DMS79 (cell line): ENCODE measurements around the gene KIF15.
A peak's percentile ranks its signal among the peaks of the same experiment; 100 is the strongest.

Experiments used
- DNase-seq: peaks from one replicate; lab custom pipeline; 2025; lab: John Stamatoyannopoulos, UW

Gene KIF15

DNA sequence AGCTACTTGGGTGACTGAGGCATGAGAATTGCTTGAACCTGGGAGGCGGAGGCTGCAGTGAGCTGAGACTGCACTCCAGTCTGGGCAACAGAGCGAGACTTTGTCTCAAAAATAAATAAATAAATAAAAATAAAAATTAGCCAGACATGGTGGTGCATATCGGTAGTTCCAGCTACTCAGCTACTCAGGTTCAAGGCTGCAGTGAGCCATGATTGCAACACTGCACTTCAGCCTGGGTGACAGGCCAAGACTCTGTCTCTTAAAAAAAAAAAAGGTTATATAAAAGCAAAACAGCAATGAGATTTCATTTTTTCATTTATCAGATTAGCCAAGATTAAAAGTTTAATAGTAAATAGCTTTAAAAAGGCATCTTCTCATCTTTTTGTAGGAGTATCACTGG, 115.7 kb downstream of the KIF15 start:
- no peak for DNase-seq

DNA sequence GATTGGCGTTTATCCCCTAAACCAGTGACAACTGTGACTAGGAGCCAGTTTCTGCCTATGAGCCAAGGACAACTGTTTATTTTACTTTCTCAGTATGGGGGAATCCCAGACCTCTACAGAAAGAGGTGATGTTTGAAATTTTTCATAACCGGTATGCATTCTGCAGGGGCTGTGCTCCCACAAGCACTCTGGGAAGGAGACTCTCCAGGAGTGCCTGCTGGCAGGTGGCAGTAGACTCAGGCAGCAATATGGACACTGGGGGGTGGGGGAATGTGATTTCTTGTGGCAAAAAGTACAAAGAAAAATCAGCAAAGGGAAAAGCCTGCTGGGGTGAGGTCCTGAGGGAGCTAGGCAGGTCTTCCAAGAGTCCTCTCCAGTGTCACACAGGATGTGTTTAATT, 118.7 kb downstream of the KIF15 start:
- no peak for DNase-seq

DNA sequence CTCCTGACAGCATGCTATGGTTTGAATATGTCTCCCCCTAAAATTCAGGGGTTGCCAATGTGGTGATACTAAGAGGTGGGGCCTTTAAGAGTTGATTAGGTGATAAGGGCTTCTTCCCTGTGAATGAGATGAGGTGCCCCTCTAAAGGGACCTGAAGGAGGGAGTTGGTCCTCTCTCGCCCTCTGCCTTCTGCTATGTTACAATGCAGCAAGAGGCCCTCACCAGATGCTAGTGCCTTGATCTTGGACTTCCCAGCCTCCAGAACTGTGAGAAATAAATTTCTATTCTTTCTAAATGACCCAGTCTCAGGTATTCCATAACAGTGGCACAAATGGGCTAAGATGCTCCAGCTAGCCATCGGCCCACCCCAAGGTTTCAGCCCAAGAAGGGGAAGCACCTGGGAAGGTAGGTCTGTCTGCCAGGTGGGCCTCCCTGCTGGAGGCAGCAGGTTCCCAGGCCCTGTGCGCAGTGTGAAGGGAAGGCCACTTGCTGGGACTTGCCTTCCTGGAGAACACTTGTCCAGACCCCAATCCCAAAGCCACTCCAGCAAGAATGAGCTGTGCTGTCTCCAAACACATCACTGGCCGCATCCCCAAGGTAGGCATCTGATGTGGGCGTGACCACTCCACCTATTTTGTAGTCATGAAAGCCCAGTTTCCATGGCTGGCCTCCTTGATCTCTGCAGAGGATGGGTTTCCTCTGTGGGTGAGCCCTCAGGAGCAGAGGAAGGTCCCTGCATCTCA, 121.8 kb downstream of the KIF15 start:
- DNase-seq: no peak

DNA sequence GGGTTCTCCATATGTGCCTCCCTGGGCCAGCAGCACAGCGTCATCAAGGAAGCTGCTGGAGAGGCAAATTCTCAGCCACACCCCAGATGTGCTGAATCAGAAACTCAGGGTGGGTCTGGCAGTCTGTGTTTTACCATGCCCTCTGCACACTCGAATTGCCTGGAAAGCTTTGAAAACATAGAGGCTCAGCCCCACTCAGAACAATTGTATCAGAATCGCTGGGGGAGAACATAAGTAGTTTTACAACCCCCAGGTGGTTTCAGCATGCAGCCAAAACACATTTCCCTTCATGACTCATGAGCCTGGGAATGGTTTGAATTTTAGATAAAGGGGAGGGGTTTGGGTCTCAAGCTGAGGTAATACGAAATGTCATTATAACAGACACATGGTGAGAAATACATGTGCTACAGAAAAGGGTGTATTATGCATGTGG, 122.4 kb downstream of the KIF15 start:
- peak; percentile 47 for DNase-seq

DNA sequence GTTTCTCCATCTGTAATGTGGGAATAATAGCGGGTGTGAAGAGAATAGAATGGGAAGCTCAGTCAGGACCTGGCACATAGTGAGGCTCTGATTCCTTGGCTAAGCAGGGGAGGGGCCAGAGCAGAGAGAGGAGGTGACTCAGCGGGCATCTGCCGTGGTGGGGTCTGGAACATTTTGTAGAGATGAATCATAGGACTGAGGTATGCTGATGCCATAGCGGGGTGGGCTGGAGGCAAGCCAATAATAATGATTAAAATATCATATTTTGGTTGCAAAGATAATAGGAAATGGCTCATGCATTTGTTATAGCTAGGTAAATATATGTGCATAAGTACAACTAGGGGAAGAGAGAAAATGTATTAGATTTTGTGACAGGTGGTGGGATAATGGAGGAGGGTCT, 124.0 kb downstream of the KIF15 start:
- no peak for DNase-seq

DNA sequence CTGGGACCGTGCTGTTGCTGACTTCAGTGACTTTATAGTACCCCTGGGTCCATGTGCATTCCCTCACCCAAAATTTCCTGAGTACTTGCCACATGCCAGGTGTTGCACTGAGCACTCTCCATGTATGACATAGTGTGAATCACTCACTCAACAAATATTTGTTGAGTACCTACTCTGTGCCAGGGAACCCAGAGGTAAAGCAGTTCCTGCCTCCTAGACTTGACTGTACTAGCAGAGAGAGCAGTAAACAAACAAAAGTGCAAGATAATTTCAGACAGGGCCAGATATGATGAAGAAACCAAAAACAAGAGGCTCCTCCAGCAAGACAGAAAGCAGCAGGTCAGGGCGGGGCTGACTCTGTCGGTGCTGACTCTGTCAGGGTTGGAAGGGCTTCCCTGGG, 125.0 kb downstream of the KIF15 start:
- DNase-seq: no peak

DNA sequence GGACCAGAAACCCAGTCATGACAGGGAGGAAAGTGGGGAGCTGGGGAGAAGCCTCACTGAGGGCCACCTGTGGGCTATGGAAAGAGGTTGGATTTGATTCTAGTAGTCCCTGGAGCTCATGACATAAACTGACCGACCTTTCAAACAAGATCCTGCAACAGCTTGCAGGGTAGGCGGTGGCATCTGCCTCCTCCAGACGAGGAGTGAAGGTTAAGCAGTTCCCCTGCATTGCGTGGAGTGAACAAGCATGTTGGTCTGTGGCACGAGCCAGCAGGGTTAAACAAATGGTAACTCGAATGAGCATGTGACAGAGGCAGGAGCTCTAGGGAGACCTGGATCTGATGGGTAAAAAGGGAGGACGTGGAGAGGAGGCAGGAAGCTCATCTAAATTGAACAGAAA, 125.5 kb downstream of the KIF15 start:
- DNase-seq: no peak

DNA sequence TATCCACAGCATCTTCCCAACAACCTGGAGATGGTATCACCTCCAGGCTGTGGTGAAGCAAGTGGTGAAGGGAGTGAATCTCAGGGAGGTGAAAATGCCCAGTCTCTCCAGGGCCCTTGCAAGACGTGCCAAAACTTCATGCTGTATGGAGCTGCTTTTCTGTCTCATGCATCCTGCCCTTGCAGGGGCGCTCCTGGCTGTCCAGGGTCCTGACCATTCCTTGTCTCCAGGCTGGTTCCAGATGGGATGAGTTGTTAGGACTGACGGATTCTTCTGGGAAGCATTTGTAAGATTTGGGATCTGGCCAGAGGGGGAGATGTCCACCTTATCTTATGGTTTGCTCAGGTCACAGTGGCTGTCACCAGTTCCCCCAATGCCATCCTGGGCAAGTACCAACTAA, 128.7 kb downstream of the KIF15 start:
- no peak for DNase-seq

DNA sequence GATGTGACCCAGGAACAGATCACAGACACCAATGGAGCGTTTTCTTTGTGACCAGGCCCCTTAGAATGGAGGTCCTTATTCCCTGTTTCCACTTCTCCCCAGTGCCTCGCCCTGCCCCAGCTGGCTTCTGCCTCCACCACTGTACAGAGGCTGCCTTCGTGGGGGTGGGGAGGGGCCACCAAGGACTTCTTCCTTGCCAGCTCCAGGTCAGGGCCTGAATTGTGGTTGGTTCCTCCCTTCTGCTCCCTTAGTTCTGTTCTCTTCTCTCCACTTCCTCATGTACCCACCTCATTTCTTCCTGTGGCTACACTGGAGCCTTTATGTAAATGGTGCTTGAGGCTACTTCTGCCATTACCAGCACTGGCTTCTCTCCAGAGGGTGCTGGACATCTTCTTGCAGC, 129.3 kb downstream of the KIF15 start:
- no peak for DNase-seq

DNA sequence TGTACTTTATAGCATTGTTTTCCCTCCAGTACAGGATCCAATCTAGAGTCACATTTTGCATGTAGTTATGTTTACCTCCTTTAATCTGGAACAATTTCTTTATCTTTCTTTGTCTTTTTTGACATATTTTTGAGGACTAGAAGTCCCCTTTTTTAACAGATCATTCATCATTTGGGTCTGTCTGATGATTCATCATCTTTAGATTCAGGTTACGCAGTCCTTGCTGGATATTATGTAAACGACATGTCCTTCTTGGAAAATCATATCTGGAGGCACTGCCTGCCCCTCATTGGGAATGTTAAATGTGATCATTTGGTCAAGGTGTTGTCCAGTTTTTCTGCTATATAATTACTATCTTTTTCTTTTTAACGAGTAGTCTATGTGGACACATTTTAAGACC, 131.1 kb downstream of the KIF15 start:
- DNase-seq: no peak

DNA sequence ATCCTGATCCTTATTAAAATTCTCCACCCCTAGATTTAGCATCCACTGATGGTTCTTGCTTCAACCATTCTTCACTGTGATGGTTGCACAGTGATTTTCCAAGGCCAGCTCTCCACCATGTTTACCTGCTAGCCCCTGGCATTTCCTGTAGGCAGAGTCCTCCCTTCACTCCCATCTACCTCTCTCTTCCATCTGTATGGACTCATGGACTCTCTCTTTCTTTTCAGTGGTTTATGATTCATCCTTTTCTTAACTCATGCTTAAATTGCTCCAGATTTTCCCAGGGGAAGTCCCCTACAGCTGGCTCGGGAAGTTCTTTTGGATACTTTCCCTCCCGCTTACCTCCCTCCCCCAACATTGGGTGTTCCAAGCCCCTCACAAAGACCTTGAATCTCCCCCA, 131.5 kb downstream of the KIF15 start:
- no peak for DNase-seq

DNA sequence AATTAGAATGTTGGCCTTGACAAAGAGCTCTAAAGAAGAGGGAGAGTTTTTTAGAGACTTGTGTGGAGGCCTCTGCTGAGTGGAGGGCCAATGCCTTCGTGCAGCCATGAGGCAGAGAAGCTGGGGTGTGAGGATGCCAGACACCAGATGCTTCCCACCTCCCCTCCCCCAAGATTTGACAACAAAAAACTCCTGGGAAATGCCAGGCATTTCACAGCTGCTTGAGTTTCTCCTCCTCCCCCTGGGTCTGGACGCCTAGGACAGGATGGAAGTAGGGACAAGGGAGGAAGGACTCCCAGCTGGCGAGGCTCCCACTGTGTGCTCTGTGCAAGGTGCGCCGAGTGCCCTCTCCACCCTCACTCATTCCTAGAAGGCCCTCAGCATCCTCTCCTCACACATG, 132.9 kb downstream of the KIF15 start:
- DNase-seq: no peak

DNA sequence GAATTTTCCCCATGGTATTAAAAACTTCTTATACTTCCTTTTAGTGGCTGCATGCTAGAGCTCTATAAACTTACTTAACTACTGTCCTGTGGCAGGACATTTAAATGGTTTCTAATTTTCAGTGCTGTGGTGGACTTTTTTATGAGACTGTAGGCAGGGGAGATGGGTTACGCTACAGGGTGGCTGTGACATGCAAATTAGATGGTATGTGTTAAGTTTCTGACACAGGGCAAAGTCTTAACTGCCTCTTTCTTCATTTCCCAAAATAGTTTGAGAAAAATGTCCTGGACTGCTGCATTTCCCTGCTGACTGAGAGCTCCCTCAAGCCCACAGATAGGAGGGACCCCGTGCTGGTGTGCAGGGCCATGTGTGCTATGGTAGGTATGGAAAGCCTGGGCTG, 134.8 kb downstream of the KIF15 start:
- no peak for DNase-seq

DNA sequence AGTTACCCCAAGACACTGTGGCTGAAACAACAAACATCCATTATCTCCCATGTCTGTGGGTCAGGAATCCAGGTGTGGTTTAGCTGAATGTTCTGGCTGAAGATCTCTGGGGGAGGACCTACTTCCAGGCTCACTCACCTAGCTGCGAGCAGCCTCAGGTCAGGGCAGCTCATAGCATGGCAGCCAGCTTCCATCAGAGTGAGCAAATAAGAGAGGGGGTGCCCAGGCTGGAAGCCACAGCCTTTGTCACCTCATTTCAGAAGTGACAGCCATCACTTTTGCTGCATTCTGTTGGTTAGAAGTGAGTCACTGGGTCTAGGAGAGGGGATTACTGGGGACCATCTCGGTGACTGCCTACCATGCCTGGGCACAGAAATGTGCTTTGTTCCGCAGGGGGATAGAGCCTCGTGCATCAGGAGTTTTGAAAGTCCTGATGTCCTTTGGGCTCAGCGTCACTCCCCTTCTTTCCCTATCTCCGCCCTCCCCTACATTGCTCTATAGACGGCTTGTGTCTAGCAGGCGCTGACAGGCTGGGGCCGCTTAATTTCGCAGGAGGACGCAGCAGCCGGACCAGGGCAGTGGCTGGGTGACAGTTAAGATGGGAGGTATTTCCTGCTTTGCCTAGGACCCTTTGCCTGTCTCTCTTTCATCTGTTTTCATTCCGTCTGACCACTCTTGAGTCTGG, 138.2 kb downstream of the KIF15 start:
- DNase-seq: no peak

DNA sequence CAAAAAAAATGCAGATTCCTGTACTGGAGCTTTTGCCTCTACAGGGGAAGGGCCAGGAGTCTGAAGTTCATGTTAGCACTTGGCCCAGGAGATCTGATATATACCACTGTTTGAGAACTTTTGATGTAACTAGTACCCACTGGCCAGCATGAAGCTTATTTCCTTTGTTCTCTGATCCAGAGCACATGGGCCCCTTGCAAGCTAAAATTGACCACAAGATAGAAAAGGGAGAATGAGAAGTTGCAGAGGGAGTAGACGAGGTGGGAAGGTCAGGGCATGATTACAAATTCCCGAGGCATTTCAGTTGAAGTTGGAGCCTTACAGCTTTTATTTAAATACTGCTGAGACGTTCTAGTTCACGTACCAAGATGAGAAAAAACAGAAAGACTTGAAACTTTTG, 141.0 kb downstream of the KIF15 start:
- no peak for DNase-seq
